ENCODE data around the gene GATB.

The GATB gene, protein sequence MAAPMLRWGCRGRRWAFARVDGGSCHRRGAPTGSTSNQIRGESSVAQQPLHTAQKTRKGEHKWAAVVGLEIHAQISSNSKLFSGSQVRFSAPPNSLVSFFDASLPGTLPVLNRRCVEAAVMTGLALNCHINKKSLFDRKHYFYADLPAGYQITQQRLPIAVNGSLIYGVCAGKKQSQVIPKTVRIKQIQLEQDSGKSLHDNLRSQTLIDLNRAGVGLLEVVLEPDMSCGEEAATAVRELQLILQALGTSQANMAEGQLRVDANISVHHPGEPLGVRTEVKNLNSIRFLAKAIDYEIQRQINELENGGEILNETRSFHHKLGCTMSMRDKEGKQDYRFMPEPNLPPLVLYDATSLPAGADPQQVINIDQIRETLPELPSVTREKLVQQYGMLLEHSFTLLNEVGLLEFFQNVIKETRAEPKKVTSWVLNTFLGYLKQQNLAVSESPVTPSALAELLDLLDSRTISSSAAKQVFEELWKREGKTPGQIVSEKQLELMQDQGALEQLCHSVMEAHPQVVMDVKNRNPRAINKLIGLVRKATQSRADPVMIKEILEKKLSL

DNA sequence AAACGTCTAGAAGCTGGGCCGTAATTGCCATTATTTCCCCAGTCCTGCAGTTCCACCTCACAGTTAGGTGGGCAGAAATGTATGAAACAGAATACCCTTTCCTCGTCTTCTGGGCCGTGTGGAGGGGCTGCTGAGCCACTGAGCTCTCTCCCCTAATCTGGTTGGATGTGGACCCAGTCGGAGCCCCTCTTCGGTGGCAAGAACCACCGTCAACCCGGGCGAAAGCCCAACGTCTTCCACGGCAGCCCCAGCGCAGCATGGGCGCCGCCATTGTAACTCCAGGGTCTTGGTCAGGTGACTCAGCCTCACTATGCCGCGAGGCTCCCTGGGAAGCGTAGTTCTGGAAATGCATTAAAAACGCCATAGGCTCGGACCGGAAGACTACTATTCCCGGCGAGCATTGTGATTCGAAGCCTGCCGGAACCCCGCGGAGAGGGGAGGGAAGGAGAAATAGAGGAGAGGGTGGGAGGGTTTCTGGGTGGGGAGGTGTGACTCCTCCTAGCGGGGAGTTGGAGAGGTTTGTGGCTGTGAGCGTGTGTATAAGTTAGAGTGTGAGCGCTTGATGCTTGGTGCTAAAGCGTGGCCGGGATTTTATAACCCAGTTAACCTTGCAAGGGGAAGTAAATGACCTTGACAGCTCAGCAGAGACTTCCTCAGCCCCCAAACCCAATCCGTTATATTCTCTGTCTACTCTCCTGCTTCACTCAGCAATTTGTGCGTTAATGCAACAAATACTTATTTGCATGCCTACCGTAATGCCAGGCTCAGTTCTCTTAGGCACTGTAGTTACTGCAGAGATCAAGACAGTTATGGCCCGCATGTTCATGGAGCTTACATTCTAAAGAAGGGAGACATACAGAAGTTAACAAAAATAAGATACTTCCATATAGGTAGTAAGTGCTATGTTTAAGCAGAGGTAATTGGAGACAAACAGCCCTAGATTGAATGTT lies at the start of gene GATB:
Gene GATB (minus strand): TSS at position 296 of the 950 bp plus-strand sequence. CDS start 25 bp downstream, at position 271.
- peaks cover 4 to 17% (median 8%) of the 10 kb centered on the region in 5 donors for H3K36me3 ChIP-seq (ENCODE audit: control insufficient read depth in 5 of 5, insufficient read depth in 5 of 5, low read length in 5 of 5)
- H3K9me3 ChIP-seq (ENCODE audit: control insufficient read depth in 5 of 5, low read length in 5 of 5): no peaks in the 10 kb centered on the region
- peaks cover 0 to 14% (median 13%) of the 10 kb centered on the region in 5 donors for H3K4me1 ChIP-seq (ENCODE audit: control insufficient read depth in 5 of 5, insufficient read depth in 5 of 5, low read length in 5 of 5)
- H3K27me3 ChIP-seq (ENCODE audit: control insufficient read depth in 5 of 5, insufficient read depth in 4 of 5, low read length in 5 of 5): no peaks in the 10 kb centered on the region
- peak within 1 kb of the TSS; percentile 82 to 96 (median 91) for H3K9ac ChIP-seq (ENCODE audit: low read length in 5 of 5)
- H3K4me3 ChIP-seq (ENCODE audit: low read depth in 1 of 5, low read length in 5 of 5): peak within 1 kb of the TSS; percentile 87 to 99 (median 97)
- H3K27ac ChIP-seq (ENCODE audit: low read depth, low read length): peak within 1 kb of the TSS; percentile 54

DNA sequence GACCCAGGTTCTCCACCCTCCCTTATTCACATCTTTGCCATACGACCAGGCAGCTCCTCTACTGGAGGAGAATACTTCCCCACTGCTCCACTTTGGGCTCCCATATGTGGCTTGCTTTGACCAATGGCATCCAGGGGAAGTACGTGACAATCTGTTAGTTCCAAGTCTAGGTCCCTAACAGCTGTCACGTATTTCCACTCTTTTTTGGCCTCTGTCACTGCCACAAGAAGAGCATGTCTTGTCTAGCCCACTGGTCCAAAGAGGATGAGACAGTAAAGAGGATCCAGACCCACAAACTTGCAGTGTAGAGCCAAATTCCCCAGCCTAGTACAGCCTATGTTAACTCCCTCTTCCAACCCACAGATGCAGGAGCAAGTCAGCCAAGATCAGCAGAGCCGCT lies 49.7 kb upstream of the GATB start:
- Histone ChIP-seq H3K36me3 (ENCODE audit: control insufficient read depth in 5 of 5, insufficient read depth in 5 of 5, low read length in 5 of 5) (no peaks in the 10 kb centered on the region), H3K9ac (ENCODE audit: low read length in 5 of 5) (no peak overlapping the region), H3K9me3 (ENCODE audit: control insufficient read depth in 5 of 5, low read length in 5 of 5) (no peaks in the 10 kb centered on the region), H3K27ac (ENCODE audit: low read depth, low read length) (no peak overlapping the region), H3K27me3 (ENCODE audit: control insufficient read depth in 5 of 5, insufficient read depth in 4 of 5, low read length in 5 of 5) (no peaks in the 10 kb centered on the region), H3K4me1 (ENCODE audit: control insufficient read depth in 5 of 5, insufficient read depth in 5 of 5, low read length in 5 of 5) (peaks cover 0 to 13% (median 11%) of the 10 kb centered on the region in 5 donors), H3K4me3 (ENCODE audit: low read depth in 1 of 5, low read length in 5 of 5) (no peak overlapping the region)

DNA sequence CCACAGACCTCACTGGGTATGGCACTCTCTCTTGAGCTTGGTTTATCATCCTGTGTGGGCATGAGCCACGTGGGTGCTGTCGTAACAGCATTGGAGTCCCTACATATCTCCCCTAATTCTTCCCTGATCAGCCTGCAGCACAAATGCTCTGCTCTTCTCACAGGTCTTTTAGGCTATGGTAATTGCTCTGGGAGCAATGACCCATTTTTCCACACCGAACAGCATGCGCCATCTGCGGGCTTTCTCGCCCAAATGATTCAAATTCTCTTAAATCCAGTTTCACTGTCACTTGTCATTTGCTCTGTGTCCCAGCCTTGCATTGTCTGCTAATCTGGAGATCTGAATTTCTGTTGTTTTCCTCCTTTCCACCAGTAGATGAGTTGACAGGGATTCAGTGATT lies 48.9 kb upstream of the GATB start:
- Histone ChIP-seq H3K9me3 (ENCODE audit: control insufficient read depth in 5 of 5, low read length in 5 of 5) (no peaks in the 10 kb centered on the region), H3K4me1 (ENCODE audit: control insufficient read depth in 5 of 5, insufficient read depth in 5 of 5, low read length in 5 of 5) (peaks cover 0 to 13% (median 11%) of the 10 kb centered on the region in 5 donors), H3K27me3 (ENCODE audit: control insufficient read depth in 5 of 5, insufficient read depth in 4 of 5, low read length in 5 of 5) (no peaks in the 10 kb centered on the region), H3K27ac (ENCODE audit: low read depth, low read length) (no peak overlapping the region), H3K9ac (ENCODE audit: low read length in 5 of 5) (no peak overlapping the region), H3K36me3 (ENCODE audit: control insufficient read depth in 5 of 5, insufficient read depth in 5 of 5, low read length in 5 of 5) (no peaks in the 10 kb centered on the region), H3K4me3 (ENCODE audit: low read depth in 1 of 5, low read length in 5 of 5) (no peak overlapping the region)

DNA sequence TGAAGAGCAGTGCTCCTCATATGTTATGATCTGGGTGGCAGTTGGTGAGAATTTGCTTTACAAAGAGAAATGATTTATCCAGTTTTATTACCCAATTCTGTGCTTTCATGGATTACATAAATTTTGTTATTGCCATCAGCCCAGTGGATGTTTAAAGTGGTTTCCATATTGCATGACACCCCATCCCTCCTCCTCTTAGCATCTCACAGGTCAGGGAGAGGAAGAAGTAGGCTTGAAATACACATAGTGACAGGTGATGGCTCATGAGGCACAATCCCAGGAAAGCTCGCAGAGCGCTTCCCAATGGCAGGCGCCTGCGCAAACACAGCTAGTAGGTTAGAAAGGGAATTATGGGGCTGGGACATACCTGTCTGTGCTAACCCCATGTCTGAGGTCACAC lies 47.7 kb upstream of the GATB start:
- Histone ChIP-seq H3K9me3 (ENCODE audit: control insufficient read depth in 5 of 5, low read length in 5 of 5) (no peaks in the 10 kb centered on the region), H3K27me3 (ENCODE audit: control insufficient read depth in 5 of 5, insufficient read depth in 4 of 5, low read length in 5 of 5) (no peaks in the 10 kb centered on the region), H3K4me3 (ENCODE audit: low read depth in 1 of 5, low read length in 5 of 5) (no peak overlapping the region), H3K27ac (ENCODE audit: low read depth, low read length) (no peak overlapping the region), H3K36me3 (ENCODE audit: control insufficient read depth in 5 of 5, insufficient read depth in 5 of 5, low read length in 5 of 5) (no peaks in the 10 kb centered on the region), H3K9ac (ENCODE audit: low read length in 5 of 5) (no peak overlapping the region), H3K4me1 (ENCODE audit: control insufficient read depth in 5 of 5, insufficient read depth in 5 of 5, low read length in 5 of 5) (peaks cover 0 to 13% (median 11%) of the 10 kb centered on the region in 5 donors)

DNA sequence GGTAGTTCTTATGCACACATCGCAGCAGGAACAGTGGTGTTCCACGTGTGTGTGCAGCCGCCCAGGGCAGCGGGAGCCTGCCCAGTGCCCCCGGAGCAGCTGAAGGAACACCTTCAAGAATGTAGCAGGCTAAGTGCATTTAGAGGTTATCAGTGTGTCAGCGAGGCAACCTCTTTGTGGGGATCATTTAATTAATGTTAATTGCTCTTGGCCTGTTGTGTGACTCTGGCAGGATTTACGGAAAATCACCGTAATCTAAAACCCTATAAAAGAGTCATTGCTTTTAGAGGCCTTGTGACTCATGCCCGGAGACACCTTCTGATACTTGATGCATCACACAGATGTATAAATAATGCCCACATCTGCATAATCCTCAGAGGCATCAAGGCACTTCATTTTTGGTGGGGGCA lies 47.3 kb upstream of the GATB start:
- H3K27ac ChIP-seq (ENCODE audit: low read depth, low read length): no peak overlapping the region
- no peak overlapping the region for H3K9ac ChIP-seq (ENCODE audit: low read length in 5 of 5)
- no peak overlapping the region for H3K4me3 ChIP-seq (ENCODE audit: low read depth in 1 of 5, low read length in 5 of 5)
- no peaks in the 10 kb centered on the region for H3K36me3 ChIP-seq (ENCODE audit: control insufficient read depth in 5 of 5, insufficient read depth in 5 of 5, low read length in 5 of 5)
- H3K4me1 ChIP-seq (ENCODE audit: control insufficient read depth in 5 of 5, insufficient read depth in 5 of 5, low read length in 5 of 5): peaks cover 0 to 13% (median 11%) of the 10 kb centered on the region in 5 donors
- H3K9me3 ChIP-seq (ENCODE audit: control insufficient read depth in 5 of 5, low read length in 5 of 5): no peaks in the 10 kb centered on the region
- H3K27me3 ChIP-seq (ENCODE audit: control insufficient read depth in 5 of 5, insufficient read depth in 4 of 5, low read length in 5 of 5): no peaks in the 10 kb centered on the region

DNA sequence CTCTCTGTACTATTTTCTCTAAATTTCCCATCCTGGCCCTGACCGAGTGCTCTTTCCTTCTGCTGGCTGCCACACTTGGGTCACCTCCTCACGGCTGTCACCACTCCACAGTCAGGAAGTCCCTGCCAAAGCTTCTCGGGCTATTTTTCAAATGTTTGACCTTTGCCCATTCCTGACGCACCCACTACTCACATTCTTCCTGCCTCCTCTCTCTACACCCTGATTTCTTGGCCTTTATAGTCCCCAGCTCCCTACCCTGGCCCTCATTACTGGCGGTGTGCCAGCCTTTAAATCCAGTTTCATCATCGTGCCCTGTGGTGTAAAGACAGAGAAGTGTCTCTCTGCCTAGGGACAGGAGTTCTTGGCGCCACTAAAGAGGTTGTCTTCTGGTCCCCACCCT lies 46.4 kb upstream of the GATB start:
- H3K27ac ChIP-seq (ENCODE audit: low read depth, low read length): no peak overlapping the region
- H3K36me3 ChIP-seq (ENCODE audit: control insufficient read depth in 5 of 5, insufficient read depth in 5 of 5, low read length in 5 of 5): no peaks in the 10 kb centered on the region
- no peak overlapping the region for H3K9ac ChIP-seq (ENCODE audit: low read length in 5 of 5)
- H3K27me3 ChIP-seq (ENCODE audit: control insufficient read depth in 5 of 5, insufficient read depth in 4 of 5, low read length in 5 of 5): no peaks in the 10 kb centered on the region
- no peak overlapping the region for H3K4me3 ChIP-seq (ENCODE audit: low read depth in 1 of 5, low read length in 5 of 5)
- H3K9me3 ChIP-seq (ENCODE audit: control insufficient read depth in 5 of 5, low read length in 5 of 5): no peaks in the 10 kb centered on the region
- peaks cover 0 to 13% (median 11%) of the 10 kb centered on the region in 5 donors for H3K4me1 ChIP-seq (ENCODE audit: control insufficient read depth in 5 of 5, insufficient read depth in 5 of 5, low read length in 5 of 5)

DNA sequence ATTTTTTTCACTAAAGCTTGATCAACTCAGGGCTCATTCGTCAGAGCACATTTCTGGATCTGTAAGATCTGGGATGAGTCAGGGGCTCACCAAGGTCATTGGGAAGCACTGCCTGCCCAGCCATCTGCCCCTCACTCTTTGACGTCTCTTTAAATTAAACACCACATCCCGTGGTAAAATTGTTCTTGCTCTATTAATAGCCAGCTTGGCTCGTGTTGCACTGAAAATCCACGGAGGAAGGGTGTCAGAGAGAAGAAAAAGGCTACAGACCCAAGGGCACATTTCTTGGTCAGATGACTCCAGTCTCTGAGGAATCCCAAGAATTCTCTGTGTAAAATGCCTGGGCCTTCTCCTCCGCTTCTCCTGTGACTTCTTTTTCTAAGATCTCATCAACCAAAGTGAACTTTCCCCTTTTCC lies 45.7 kb upstream of the GATB start:
- no peaks in the 10 kb centered on the region for H3K27me3 ChIP-seq (ENCODE audit: control insufficient read depth in 5 of 5, insufficient read depth in 4 of 5, low read length in 5 of 5)
- no peak overlapping the region for H3K9ac ChIP-seq (ENCODE audit: low read length in 5 of 5)
- H3K4me1 ChIP-seq (ENCODE audit: control insufficient read depth in 5 of 5, insufficient read depth in 5 of 5, low read length in 5 of 5): peaks cover 0 to 13% (median 11%) of the 10 kb centered on the region in 5 donors
- no peaks in the 10 kb centered on the region for H3K36me3 ChIP-seq (ENCODE audit: control insufficient read depth in 5 of 5, insufficient read depth in 5 of 5, low read length in 5 of 5)
- H3K27ac ChIP-seq (ENCODE audit: low read depth, low read length): no peak overlapping the region
- H3K9me3 ChIP-seq (ENCODE audit: control insufficient read depth in 5 of 5, low read length in 5 of 5): no peaks in the 10 kb centered on the region
- H3K4me3 ChIP-seq (ENCODE audit: low read depth in 1 of 5, low read length in 5 of 5): no peak overlapping the region

DNA sequence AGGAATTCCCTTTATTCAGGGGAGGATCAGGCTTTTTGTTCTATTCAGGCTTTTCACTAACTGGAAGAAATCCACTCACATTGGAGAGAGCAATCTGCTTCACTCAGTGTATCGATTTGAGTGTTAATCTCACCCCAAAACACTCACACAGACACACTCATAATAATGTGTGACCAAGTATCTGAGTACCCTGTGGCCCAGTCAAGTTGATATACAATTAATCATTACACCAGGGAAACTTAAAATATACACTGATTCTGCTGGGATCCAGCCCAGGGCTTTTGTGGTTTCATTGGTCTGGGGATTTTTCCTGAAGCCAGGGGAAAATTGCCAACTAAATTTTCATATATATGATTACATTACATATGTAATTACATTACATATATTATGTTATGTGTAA lies 44.0 kb upstream of the GATB start:
- no peaks in the 10 kb centered on the region for H3K9me3 ChIP-seq (ENCODE audit: control insufficient read depth in 5 of 5, low read length in 5 of 5)
- no peak overlapping the region for H3K27ac ChIP-seq (ENCODE audit: low read depth, low read length)

DNA sequence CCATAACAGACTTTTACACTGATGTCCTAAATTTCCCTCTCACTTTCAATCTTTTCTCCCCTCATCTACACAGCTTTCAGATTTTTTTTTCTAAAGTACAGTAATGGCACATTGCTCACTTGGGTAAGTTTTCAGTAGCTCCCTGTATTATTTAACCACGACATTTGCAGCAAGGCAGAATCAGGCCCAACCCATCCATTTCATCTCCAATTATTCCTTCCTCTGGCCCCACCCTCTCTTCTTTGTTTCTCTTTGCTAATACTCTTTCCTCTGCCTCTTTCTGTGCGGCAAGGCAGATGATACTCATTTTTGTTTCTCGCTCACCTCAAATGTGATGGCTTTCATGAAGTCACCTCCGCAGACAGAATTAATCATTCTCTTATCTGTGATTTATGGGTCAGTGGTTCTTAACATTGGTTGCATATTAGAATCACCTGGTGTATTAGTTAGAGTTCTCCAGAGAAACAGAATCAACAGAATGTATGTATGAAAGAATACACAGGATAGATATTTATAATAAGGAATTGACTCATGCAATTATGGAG lies 43.4 kb upstream of the GATB start:
- H3K9ac ChIP-seq (ENCODE audit: low read length in 5 of 5): no peak overlapping the region

More for the DNA sequence above, 44.0 kb upstream of the GATB start:
- no peaks in the 10 kb centered on the region for H3K36me3 ChIP-seq (ENCODE audit: control insufficient read depth in 5 of 5, insufficient read depth in 5 of 5, low read length in 5 of 5)
- H3K4me1 ChIP-seq (ENCODE audit: control insufficient read depth in 5 of 5, insufficient read depth in 5 of 5, low read length in 5 of 5): peaks cover 0 to 13% (median 11%) of the 10 kb centered on the region in 5 donors
- no peak overlapping the region for H3K9ac ChIP-seq (ENCODE audit: low read length in 5 of 5)
- H3K4me3 ChIP-seq (ENCODE audit: low read depth in 1 of 5, low read length in 5 of 5): no peak overlapping the region
- H3K27me3 ChIP-seq (ENCODE audit: control insufficient read depth in 5 of 5, insufficient read depth in 4 of 5, low read length in 5 of 5): no peaks in the 10 kb centered on the region

More for the DNA sequence above, 43.4 kb upstream of the GATB start:
- Histone ChIP-seq H3K4me3 (ENCODE audit: low read depth in 1 of 5, low read length in 5 of 5) (no peak overlapping the region), H3K27ac (ENCODE audit: low read depth, low read length) (no peak overlapping the region), H3K27me3 (ENCODE audit: control insufficient read depth in 5 of 5, insufficient read depth in 4 of 5, low read length in 5 of 5) (no peaks in the 10 kb centered on the region), H3K36me3 (ENCODE audit: control insufficient read depth in 5 of 5, insufficient read depth in 5 of 5, low read length in 5 of 5) (no peaks in the 10 kb centered on the region), H3K9me3 (ENCODE audit: control insufficient read depth in 5 of 5, low read length in 5 of 5) (no peaks in the 10 kb centered on the region), H3K4me1 (ENCODE audit: control insufficient read depth in 5 of 5, insufficient read depth in 5 of 5, low read length in 5 of 5) (peaks cover 0 to 13% (median 11%) of the 10 kb centered on the region in 5 donors)
